Muscle of back (tissue), 11 donors: ENCODE data around the gene MAP2K5. TPM values are rescaled to one million over a fixed set of nuclear protein-coding genes. Genes with fewer than 3 reads are reported as not detected.

Source experiments
- DNase-seq, 3 donors: peaks; one replicate each; pipeline versions ENCODE4 v3.0.0 to v3.0.0-alpha.2; 2013
- polyA plus RNA-seq, 10 donors: library from polyadenylated mRNA; unstranded; fragments of 120-200 nt; gene quantifications; one replicate each; pipeline ENCODE4 v1.2.1, GENCODE V29; 2013; ENCODE audit not compliant: insufficient read length in 10 of 10

The MAP2K5 gene
- polyA plus RNA-seq, 10 donors: 14.6 to 22.9 (median 19.6) TPM

GRCh38 chr15:67558502-67558901 is 16.0 kb downstream of the MAP2K5 start:
- no peak for DNase-seq

DNA sequence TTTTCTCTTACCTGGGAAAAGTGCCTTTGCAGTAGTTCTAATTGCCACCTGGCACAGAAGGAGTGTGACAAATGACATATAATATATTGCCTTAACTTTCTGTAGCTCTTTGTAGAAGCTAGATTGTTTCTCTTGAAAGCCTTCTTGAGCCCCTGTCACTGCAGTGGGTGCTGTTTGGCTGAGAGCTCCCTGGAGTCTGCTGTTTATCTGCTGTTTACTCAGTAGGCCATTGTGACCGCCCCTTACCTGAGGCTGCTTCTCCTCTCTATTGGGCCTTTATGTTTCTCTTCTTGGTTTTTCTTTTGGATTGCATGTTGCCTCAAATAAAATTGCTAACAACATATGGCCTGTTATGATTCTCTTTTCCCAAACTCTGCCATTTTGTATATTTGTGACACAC is 16.7 kb downstream of the MAP2K5 start:
- no peak for DNase-seq

DNA sequence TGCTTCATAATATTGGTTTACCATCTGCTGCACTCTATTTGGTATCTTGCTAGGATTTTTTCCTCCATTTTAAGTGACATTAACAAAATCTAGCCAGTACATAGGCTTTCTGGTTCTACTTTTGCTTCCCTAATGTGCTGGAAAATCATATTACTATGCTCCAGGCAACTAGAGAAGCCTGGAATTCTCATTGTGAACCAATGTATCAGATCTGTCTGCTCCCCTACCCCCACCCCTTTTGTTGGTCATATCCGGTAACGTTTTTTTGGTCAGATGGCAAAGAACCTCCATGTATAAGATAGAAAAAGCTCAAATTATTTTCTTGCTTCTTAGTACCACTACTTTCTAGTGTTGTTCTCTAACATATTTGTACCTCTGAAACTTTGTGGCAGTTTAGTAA is 17.1 kb downstream of the MAP2K5 start:
- no peak for DNase-seq

GRCh38 chr15:67560320-67560719 is 17.8 kb downstream of the MAP2K5 start:
- no peak for DNase-seq

- no peak for DNase-seq
Observed at GRCh38 chr15:67563092-67563491, 20.6 kb downstream of the MAP2K5 start.

DNA sequence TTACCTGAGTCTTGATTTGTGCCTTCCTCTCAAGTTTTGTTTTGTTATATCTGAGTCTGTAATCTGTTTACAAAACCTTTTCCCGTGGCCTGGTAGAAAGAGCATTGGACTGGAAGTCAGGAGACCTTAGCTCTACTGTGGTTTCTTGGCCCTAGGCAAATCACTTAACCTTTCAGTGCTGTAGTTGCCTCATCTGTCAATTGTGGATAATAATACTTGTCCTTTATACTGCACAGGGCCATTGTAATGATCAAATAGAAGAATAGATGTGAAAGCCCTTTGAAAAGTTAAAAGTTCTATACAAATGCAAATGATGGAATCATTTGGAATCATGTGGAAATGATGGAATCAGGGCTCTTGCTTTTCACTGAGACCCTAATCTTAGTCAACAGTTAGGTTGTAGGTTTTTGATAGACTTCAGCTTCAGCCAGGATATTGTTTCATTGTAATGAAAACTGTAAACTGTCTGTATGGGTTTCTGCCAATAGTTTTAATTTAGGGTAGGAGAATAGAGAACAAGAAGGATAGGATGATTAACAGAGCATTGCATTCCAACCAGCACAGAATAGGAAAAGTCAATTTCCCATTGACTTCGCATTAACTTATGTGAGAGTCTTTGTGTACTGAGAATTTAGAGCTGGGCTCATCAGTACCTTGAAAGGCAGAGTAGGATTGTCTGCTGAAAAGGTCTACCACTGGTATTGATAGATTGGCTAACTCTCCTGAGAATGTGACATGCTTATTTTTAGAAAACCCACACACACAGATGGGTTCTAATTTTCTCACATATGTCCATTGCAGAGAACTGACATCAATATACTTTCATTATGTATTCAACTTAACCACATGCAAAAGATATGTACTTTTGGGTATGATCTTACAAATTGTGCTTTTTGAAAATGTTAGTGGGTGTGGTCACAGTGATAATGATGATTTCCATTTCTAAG is 21.8 kb downstream of the MAP2K5 start:
- no peak for DNase-seq

GRCh38 chr15:67564968-67565345 is 22.5 kb downstream of the MAP2K5 start:
- no peak for DNase-seq

DNA sequence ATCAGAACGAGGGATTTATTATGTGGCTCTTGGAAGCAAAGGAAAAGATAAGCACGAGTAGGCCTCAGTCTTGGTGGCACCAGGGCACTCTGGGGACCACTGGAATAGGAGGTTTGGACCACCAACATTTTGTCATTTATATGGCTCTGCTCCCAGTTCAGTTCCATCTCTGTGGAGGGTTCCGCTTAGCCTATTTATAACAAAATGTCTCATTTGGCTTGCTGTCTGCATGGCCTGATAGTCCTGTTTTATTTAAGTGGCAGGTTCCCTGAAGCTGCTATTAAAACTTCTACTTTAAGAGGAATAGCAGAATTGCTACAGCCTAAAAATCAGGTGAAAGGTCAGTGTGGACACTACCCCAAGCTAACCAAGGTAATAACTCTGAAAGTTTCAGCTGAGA is 27.2 kb downstream of the MAP2K5 start:
- DNase-seq: no peak

DNA sequence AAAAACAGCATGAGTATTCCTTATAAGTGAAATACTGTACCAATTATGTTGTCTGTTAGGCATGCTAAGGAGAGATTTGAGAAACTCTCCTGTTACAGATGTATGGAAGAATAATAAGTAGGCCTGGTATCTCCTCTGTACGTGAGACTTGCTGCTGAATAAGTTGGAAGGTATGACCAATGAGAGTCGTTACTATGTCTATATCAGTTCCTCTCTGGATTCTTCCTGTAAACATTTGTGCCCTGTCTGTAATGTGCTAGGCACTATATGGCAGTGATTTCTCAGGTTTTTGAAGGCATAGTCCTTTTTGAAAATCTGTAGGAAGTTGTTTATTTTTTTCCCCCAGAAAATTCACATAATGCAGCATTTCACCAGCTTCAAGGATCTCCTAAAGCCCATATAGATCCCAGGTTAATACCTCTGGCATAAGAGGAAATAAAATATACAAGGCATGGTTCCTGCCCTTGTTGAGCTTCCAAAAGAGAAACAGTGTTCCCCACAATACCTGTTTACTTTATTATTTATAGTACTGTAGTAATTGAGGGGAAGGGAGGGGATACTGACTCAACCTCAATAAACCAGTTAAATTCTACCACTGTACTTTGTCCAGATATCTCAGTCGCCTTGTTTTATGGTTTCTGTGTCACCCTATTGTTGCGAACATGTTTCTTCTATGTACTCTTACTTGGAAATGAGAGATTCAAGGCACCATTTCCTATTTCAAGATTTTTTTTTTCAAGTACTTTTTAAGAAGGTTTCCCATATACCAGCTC is 28.6 kb downstream of the MAP2K5 start:
- no peak for DNase-seq

- no peak for DNase-seq
Observed at GRCh38 chr15:67571648-67572415, 29.3 kb downstream of the MAP2K5 start.

DNA sequence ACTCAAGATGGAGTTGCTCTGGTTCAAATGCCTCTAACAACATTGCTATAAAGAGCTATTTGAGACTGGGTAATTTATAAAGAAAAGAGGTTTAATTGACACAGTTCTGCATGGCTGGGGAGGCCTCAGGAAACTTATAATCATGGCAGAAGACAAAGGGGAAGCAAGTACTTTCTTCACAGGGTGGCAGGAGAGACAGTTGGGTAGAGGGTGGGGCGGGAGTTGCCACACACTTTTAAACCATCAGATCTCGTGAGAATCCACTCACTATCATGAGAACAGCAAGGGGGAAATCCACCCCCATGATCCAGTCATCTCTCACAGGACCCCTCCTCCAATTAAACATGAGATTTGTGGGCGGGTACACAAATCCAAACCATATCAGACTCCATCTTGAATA is 30.7 kb downstream of the MAP2K5 start:
- no peak for DNase-seq

- no peak for DNase-seq
Observed at GRCh38 chr15:67575039-67575502, 32.6 kb downstream of the MAP2K5 start.

DNA sequence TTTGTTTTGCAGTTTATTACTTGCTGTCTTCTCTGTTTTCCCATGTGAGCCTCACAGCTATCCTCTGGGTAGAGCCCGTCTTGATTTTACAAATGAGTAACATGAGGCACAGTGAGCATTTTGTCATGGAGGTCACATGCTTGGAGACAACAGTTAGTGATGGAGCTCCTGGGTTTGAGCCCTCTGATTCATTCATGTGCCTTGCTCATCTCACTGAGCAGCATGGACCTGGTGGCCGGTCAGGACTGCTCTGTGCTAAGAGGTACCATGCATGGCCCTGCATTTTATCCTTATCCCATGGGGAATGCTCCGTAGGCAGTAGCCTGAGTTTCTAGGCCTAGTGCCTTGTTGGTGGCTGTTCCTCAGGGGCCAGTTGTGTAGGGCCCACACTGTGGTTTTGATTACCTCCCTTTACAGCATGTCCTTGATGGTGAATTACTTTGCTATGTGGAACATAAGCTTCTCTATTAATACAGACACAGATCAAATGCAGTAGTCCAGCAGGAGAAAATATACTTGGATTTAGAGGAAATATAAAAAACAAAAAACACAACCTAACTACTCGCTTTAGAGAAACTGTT is 35.6 kb downstream of the MAP2K5 start:
- DNase-seq: no peak

DNA sequence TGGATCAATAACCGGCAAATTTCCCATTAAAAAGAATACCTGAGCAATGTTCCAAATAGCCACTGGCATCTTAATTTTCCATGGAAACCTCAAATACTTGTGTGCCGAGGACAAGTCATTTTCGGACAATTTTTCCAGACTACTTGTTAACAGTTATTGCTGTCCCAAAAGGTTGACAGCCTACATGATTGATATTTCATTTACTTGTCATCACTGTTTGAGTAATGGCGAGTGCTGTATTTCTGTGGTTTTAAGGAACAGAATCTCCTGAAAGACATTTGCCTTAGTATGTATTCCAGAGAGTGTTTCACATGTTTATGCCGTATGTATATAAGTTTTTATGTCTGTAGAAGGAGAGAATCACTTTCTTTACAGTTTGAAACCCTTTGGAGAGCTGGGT is 36.7 kb downstream of the MAP2K5 start:
- no peak for DNase-seq

DNA sequence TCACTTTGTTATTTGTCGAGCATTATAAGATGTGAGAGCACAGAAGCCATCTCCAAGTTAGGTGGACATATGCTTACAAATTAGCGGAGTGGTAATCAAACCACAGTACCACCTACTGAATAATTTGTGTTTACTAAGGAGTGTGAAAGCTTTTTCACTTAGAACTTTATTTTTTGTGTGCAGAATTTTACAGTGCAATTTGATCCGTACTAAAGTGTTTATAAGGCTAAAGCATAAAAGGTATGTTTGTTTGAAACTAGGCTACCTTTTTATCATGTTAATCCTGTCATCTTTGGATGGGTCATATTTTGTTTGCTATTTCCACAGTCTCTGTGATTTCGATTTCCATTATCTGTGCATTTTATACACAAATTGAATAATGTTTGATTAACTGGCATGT is 37.5 kb downstream of the MAP2K5 start:
- no peak for DNase-seq

GRCh38 chr15:67584157-67584556 is 41.7 kb downstream of the MAP2K5 start:
- no peak for DNase-seq

GRCh38 chr15:67585681-67586080 is 43.2 kb downstream of the MAP2K5 start:
- no peak for DNase-seq

DNA sequence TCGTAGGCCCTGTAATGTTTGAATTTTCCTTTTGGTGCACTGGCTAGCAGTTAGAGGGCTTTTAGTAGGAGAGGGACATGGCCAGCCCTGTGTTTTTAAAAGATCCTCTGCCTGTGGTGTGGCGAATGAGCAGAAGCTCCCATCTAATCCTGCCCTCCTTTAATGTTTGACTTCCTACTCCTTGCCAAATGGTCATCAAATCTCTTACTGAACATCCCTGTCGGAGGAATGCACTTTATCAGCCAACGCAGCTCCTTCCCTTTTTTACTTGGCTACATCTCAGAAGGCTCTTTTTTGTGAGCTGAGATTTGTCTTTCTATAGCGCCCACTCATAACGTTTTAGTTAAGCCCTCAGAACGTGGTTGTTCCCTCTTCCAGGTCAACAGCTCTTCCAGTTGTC is 44.8 kb downstream of the MAP2K5 start:
- no peak for DNase-seq

- no peak for DNase-seq
Observed at GRCh38 chr15:67587754-67588153, 45.3 kb downstream of the MAP2K5 start.

- no peak for DNase-seq
Observed at GRCh38 chr15:67590191-67590590, 47.7 kb downstream of the MAP2K5 start.

- DNase-seq: no peak
Observed at GRCh38 chr15:67592245-67592644, 49.7 kb downstream of the MAP2K5 start.

DNA sequence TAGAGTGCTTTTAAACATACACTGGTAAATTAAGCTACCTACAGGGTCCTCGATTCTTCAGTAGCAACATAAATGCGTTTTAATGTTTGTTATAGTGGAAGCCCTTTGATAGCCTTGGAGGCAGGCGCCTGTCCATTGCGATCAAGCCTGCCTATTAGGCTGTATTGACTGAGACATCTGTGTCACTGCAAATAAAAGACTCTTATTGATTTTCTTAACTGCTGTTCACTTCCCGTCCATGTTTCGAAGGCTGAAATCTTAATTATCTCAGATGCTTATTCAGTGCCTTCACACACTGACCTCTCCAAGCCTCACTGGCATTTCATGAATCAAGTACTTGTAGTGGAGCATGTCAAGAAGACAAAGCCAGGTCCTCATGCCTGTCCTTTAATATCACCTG is 51.1 kb downstream of the MAP2K5 start:
- no peak for DNase-seq
